Activated T-cell treated with anti-CD3 and anti-CD28 coated beads, Interleukin-2, amount 50 U/mL, for 4 hours (primary cell): ENCODE results near the gene FABP2. TPM values are rescaled to one million over a fixed set of nuclear protein-coding genes. Genes with fewer than 3 reads are reported as not detected.
"Not testable (repeated sequence)": the region's sequence is repeated elsewhere in the genome, so short reads cannot be mapped to it uniquely, and the experiment has no call there.

Source experiments
- ATAC-seq, 2 donors: fragments of 200-7000 bp; cut with Tn5 transposase; one replicate each; pipeline ENCODE4 v1.10.0; 2021
- DNase-seq: peaks from one replicate; pipeline ENCODE4 v3.0.0-alpha.2; 2020
- H3K27me3 Mint-ChIP-seq: one replicate; pipeline ENCODE4 v1.8.0; 2021; ENCODE audit warnings: low read depth, mixed read lengths
- H3K36me3 Mint-ChIP-seq: one replicate; pipeline ENCODE4 v1.8.0; 2022; ENCODE audit warnings: mixed read lengths; ENCODE audit not compliant: insufficient read depth
- H3K4me1 Mint-ChIP-seq: one replicate; pipeline ENCODE4 v1.8.0; 2021; ENCODE audit warnings: low read depth, mixed read lengths
- H3K4me3 Mint-ChIP-seq: one replicate; pipeline ENCODE4 v1.8.0; 2021; ENCODE audit warnings: mild to moderate bottlenecking, moderate library complexity, mixed read lengths
- H3K9me3 Mint-ChIP-seq: one replicate; pipeline ENCODE4 v1.8.0; 2021; ENCODE audit warnings: mixed read lengths
- total RNA-seq, 3 donors: library from RNA; stranded (reverse); gene quantifications; one replicate each; pipeline ENCODE4 v1.2.1, GENCODE V29; 2021

FABP2 gene
- total RNA-seq, 3 donors from 2014 or later, result not detected

DNA sequence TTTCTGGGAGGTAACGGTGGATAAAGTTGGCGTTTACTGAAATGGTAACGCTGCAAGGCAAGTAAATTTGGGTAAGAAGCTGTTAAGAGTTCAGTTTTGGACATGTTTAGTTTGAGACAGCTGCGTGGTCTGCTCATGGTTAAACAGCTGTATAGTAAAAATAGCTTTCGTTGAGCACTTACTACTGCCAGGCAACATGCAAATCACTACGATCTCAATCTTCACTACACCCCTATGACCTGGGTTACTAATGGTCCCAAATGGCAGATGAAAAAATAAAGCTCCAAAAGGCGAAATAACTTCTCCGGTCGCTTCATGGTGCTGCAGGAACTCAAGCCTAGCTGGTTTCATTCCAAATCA is 22.2 kb downstream of the FABP2 start:
- H3K4me1 Mint-ChIP-seq, result peaks cover 26% of the 10 kb centered on the region
- DNase-seq (no peak), ATAC-seq (no peak)
- peak overlapping the region; percentile 100 for H3K4me3 Mint-ChIP-seq
- H3K9me3 Mint-ChIP-seq, result no peaks in the 10 kb centered on the region
- peaks cover 21% of the 10 kb centered on the region for H3K36me3 Mint-ChIP-seq
- peaks cover 2% of the 10 kb centered on the region for H3K27me3 Mint-ChIP-seq

- ATAC-seq (no peak), DNase-seq (no peak)
- H3K4me1 Mint-ChIP-seq, result peaks cover 26% of the 10 kb centered on the region
- H3K27me3 Mint-ChIP-seq, result no peaks in the 10 kb centered on the region
- no peaks in the 10 kb centered on the region for H3K9me3 Mint-ChIP-seq
- H3K4me3 Mint-ChIP-seq, result peak overlapping the region; percentile 100
- H3K36me3 Mint-ChIP-seq, result peaks cover 21% of the 10 kb centered on the region
These were observed 22.7 kb downstream of the FABP2 start for GRCh38 chr4:119299260-119299671.

DNA sequence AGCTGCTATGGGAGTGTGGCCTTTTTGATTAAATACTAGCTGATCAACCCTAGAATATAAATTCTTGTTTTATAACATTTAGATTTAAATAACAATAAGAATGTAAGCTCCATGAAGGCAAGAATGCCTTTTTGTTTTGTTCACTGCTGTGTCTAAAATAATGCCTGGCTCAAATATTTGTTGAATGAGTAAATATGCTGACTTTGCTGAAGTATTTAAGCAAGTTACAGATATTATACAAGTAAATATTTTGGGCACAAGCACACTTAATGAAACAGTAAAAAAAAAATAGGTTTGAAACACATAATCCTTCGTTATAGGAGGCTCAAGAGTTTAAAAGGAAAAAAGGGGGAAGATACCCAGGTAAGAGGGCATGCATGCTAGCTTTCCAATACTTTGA is 24.1 kb downstream of the FABP2 start:
- H3K27me3 Mint-ChIP-seq, result no peaks in the 10 kb centered on the region
- DNase-seq (no peak), ATAC-seq (no peak)
- H3K36me3 Mint-ChIP-seq, result peaks cover 24% of the 10 kb centered on the region
- no peaks in the 10 kb centered on the region for H3K9me3 Mint-ChIP-seq
- H3K4me1 Mint-ChIP-seq, result peaks cover 26% of the 10 kb centered on the region
- H3K4me3 Mint-ChIP-seq, result no peak overlapping the region

DNA sequence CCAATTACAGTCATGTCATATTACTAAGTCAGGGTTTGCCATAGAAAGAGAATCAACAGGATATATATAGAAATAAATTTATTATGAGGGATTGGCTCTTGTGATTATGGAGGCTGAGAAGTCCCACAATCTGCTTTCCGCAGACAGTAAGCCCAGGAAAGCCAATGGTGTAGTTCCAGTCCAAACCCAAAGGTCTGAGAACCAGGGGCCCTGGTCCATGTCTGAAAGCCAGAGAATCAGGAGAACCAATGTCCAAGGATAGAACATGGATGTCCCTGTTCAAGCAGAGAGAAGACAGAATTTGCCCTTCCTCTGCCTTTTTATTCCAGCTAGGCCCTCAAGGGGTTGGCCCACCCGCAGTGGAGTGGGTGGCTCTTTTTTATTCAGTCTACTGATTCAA is 25.6 kb downstream of the FABP2 start:
- no peak for DNase-seq
- Mint-ChIP-seq H3K4me1 (peaks cover 24% of the 10 kb centered on the region), H3K36me3 (peaks cover 28% of the 10 kb centered on the region), H3K9me3 (no peaks in the 10 kb centered on the region), H3K4me3 (no peak overlapping the region), H3K27me3 (no peaks in the 10 kb centered on the region)
- ATAC-seq, result no peak

GRCh38 chr4:119290598-119290997 is 31.3 kb downstream of the FABP2 start:
- H3K4me1 Mint-ChIP-seq, result no peaks in the 10 kb centered on the region
- peaks cover 10% of the 10 kb centered on the region for H3K36me3 Mint-ChIP-seq
- H3K27me3 Mint-ChIP-seq, result no peaks in the 10 kb centered on the region
- H3K9me3 Mint-ChIP-seq, result no peaks in the 10 kb centered on the region
- H3K4me3 Mint-ChIP-seq, result no peak overlapping the region
- ATAC-seq, result no peak
- no peak for DNase-seq

- H3K9me3 Mint-ChIP-seq, result no peaks in the 10 kb centered on the region
- ATAC-seq, result no peak
- no peak for DNase-seq
- no peaks in the 10 kb centered on the region for H3K27me3 Mint-ChIP-seq
- H3K4me3 Mint-ChIP-seq, result no peak overlapping the region
- H3K4me1 Mint-ChIP-seq, result peaks cover 7% of the 10 kb centered on the region
- H3K36me3 Mint-ChIP-seq, result peaks cover 10% of the 10 kb centered on the region
These were observed 32.6 kb downstream of the FABP2 start for GRCh38 chr4:119289313-119289712.

DNA sequence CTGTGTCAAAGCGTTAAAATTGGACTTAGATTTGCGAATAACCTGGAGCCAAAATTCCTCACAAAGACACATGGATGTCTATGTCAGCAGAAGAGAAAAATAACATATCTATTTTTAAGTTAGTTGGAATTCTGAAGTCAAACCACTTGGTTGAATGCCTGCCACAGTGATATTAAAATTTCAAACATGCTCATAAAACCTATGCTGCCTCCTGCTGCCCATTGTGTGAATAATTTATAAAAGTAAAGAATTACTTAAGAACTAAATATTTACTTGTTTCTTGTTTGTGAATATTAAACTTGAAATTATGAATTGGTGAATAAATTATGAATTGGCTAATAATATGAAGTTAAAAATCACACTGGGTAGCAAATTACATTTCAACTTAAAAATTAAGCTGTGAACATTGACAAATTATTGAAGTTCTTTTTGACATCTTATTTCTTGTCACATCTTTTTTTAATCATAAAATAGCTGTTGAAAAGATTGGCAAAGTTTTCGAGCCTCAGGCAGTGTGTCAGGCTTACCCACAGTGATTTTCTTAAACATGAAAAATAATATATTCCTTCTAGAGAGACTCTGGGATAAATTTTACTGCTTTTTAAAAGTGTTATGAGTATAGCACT is 35.4 kb downstream of the FABP2 start:
- ATAC-seq, result no peak

DNA sequence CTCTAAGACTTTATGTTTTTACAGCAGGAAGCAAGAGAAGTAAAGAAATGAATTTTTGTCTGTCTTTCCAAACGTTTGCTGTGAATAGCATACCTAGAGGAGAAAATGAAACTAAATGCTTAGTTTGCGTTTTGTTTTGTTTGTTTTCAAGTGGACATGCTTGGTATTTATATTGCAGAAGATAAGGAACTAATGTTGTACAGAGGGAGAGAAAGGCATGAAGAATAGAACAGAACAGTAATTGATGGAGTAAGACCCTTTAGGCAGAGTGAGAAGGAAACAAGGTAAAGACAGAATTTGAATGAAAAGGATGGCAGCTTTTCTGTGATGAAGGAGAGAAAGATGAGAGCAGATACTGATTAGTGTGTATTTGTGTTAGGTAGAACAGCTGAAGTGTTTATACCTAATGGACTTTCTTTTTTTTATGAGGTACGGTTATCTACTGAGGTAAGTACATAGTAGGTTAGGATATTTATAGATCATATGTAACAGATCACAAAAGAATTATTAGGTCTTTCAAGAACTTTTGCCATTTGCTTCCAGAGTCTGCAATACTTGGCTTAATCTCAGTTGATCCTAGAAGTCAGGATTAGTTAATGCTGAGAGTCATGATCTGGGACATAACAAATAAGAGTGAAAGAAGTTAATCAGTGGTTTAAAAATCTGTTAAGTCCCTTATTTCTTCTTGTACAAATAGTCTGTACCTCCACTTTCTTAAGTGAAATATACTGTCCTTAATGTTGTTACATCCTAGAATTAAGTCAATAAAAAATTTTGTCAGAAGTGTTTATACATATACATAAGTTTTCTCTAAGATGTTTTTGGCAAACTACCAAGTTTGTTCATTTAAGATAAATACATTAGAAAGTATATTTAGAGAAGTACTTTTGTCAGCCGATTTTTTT is 36.8 kb downstream of the FABP2 start:
- Mint-ChIP-seq H3K4me1 (peaks cover 28% of the 10 kb centered on the region), H3K36me3 (peaks cover 11% of the 10 kb centered on the region), H3K27me3 (no peaks in the 10 kb centered on the region), H3K9me3 (no peaks in the 10 kb centered on the region), H3K4me3 (peak overlapping the region; percentile 52)
- no peak for DNase-seq
- no peak for ATAC-seq

More for the DNA sequence above, 35.4 kb downstream of the FABP2 start:
- peak; percentile 9 for DNase-seq
- H3K36me3 Mint-ChIP-seq, result peaks cover 2% of the 10 kb centered on the region
- H3K4me3 Mint-ChIP-seq, result no peak overlapping the region
- peaks cover 15% of the 10 kb centered on the region for H3K4me1 Mint-ChIP-seq
- no peaks in the 10 kb centered on the region for H3K9me3 Mint-ChIP-seq
- H3K27me3 Mint-ChIP-seq, result no peaks in the 10 kb centered on the region

- H3K36me3 Mint-ChIP-seq, result peaks cover 12% of the 10 kb centered on the region
- H3K4me3 Mint-ChIP-seq, result no peak overlapping the region
- no peaks in the 10 kb centered on the region for H3K9me3 Mint-ChIP-seq
- DNase-seq (no peak), ATAC-seq (no peak)
- H3K4me1 Mint-ChIP-seq, result peaks cover 32% of the 10 kb centered on the region
- H3K27me3 Mint-ChIP-seq, result no peaks in the 10 kb centered on the region
These were observed 40.5 kb downstream of the FABP2 start for GRCh38 chr4:119281393-119281792.

GRCh38 chr4:119279945-119280344 is 42.0 kb downstream of the FABP2 start:
- not testable (repeated sequence) for ATAC-seq, H3K4me3 Mint-ChIP-seq, H3K27me3 Mint-ChIP-seq, DNase-seq, H3K9me3 Mint-ChIP-seq
- peaks cover 15% of the 10 kb centered on the region for H3K36me3 Mint-ChIP-seq
- peaks cover 28% of the 10 kb centered on the region for H3K4me1 Mint-ChIP-seq

DNA sequence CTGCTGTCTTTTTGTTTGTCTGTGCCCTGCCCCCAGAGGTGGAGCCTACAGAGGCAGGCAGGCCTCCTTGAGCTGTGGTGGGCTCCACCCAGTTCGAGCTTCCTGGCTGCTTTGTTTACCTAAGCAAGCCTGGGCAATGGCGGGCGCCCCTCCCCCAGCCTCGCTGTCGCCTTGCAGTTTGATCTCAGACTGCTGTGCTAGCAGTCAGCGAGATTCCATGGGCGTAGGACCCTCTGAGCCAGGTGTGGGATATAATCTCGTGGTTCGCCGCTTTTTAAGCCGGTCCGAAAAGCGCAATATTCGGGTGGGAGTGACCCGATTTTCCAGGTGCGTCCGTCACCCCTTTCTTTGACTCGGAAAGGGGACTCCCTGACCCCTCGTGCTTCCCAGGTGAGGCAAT is 42.4 kb downstream of the FABP2 start:
- DNase-seq, H3K4me3 Mint-ChIP-seq, H3K27me3 Mint-ChIP-seq, ATAC-seq, H3K9me3 Mint-ChIP-seq: not testable (repeated sequence)
- Mint-ChIP-seq H3K36me3 (peaks cover 15% of the 10 kb centered on the region), H3K4me1 (peaks cover 24% of the 10 kb centered on the region)

DNA sequence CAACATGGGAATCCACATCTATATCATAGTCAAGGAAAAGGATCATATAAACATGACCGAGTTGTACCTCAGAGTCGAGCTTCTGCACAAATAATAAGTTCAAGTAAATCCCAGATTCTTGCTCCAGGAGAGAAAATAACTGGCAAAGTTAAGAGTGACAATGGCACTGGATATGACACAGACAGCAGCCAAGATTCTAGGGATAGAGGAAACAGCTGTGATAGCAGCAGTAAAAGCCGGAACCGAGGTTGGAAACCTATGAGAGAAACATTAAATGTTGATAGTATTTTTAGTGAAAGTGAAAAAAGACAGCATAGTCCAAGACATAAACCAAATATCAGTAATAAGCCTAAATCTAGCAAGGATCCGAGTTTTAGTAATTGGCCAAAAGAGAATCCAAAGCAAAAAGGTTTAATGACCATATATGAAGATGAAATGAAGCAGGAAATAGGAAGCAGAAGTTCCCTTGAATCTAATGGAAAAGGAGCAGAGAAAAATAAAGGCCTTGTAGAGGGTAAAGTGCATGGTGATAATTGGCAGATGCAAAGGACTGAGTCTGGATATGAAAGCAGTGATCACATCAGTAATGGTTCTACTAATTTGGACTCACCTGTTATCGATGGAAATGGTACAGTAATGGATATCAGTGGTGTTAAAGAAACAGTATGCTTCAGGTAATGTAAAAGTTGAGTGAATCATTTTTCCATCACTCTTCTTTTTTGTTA is 50.4 kb downstream of the FABP2 start:
- H3K4me3 Mint-ChIP-seq, result no peak overlapping the region
- DNase-seq, result no peak
- no peaks in the 10 kb centered on the region for H3K27me3 Mint-ChIP-seq
- ATAC-seq, result no peak
- H3K36me3 Mint-ChIP-seq, result peaks cover 25% of the 10 kb centered on the region
- no peaks in the 10 kb centered on the region for H3K4me1 Mint-ChIP-seq
- H3K9me3 Mint-ChIP-seq, result no peaks in the 10 kb centered on the region

- peaks cover 7% of the 10 kb centered on the region for H3K4me1 Mint-ChIP-seq
These were observed 53.5 kb downstream of the FABP2 start for GRCh38 chr4:119268466-119268865.

More at GRCh38 chr4:119268466-119268865, 53.5 kb downstream of the FABP2 start:
- H3K9me3 Mint-ChIP-seq, result no peaks in the 10 kb centered on the region
- no peak for ATAC-seq
- no peaks in the 10 kb centered on the region for H3K27me3 Mint-ChIP-seq
- DNase-seq, result no peak
- peaks cover 31% of the 10 kb centered on the region for H3K36me3 Mint-ChIP-seq
- H3K4me3 Mint-ChIP-seq, result no peak overlapping the region
